GM18858 (cell line): ENCODE data around the gene MAPK11.

Experiments
- ATAC-seq: cut with Tn5 transposase; IDR thresholded peaks from one replicate; pipeline ENCODE4 v1.9.1; 2021; ENCODE audit not compliant: unreplicated experiment

Gene MAPK11

DNA sequence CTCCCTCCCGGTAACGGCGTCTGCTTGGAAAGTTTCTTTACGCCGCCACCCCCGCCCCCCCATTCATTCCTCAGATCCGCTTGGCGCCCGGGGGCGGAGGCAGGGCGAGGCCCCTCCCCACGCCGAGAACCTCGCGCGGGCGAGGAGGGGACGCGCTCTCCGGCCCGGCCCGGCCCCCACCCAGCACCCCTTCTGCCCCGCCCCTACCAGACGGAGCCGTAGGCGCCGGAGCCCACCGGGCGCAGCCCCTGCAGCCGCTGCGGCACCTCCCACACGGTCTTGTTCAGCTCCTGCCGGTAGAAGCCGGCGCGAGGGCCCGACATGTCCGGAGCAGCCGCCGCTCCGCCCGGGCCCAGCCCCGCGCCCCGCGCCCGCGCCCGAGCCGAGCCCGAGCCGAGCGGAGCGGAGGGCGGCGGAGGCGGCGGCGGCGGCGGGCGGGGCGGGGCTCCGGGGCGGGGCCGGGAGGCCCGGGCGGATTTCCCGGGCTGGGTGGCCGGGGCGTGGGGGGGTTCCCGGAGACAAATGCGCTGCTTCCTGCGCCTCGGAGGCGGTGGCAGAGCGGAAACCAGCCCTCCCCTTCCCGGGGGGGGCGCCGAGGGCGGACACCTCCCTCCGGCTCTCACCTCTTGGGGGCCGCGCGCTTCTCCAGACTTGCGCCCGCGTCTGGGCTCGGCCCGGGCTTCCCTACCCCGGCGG is at the start of gene MAPK11:
MAPK11 (minus strand) TSS at position 411 of the 696 bp plus-strand sequence; CDS start at position 323, 88 bp downstream.
- ATAC-seq: no peak

DNA sequence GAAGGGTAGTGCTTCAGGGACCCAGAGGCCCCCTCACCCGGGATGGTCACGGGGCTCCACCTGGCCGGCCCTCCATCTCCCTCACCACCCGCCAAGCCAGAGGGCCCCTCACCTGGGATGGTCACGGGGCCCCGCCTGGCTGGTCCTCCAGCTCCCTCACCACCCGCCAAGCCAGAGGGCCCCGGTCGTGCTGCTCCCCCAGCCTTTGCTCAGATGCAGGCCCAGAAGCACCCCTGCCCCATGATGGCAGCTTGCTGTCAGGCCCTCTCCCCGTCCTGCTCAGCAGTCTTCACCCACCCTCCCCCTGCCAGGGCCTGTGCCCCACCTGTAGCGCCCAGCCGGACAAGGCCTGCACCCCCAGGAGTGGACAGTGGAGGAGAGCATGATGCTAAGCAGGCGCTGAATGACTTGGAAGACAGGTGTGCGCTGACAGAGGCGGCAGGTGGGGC is 49.3 kb upstream of the MAPK11 start:
- no peak for ATAC-seq

DNA sequence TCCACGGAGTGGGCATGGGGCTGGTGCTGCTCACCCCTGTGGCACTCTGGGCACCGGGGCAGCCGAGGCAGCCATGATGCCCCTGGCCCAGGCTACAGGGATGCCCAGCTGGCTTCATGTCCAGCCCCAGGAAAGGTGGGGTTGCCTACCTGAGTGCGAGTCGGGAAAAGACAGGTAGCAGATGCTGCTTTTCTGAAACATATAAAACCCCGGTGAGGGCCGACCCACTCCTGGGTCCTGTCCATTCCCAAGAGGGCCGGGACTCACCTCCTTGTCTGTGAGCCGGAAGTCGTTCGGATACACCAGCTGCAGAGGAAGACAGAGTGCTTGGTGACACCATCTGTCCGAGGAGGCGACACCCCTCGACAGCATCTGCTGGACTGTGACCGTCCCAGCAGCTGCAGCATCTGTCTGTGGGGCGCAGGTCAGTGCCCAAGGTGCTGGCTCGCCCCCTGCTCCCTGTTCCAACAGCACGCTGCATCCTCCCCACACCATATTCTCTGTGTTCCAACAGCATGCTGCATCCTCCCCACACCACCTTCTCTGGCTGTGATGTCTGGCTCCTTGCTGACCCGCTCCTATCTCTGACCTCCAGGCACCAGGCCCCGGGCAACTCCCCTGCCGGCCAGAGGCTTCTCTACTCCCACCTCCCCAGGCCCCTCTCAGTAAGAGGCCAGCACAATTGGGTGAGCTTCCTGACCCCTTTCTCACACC is 48.7 kb upstream of the MAPK11 start:
- no peak for ATAC-seq

GRCh38 chr22:50318356-50318697 is 48.1 kb upstream of the MAPK11 start:
- no peak for ATAC-seq

DNA sequence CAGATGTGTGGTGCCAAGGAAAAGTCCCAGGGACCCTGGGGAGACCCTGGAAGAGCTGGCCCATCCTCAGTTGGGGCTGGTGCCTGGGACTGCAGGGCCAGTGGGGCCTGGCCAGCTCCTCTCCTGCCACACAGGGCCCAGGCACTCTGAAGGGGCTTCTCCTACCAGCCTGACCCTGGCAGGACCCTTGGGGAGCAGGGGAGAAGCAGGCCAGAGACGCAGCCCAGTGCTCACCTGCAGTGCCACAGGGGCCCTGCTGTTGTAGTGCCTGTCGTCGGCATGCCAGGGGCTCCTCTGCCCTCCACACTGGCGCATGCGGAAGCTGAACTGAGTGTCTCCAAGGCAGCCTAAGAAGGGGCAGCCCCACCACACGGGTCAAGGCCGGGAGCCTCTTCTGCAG is 47.5 kb upstream of the MAPK11 start:
- ATAC-seq: no peak

DNA sequence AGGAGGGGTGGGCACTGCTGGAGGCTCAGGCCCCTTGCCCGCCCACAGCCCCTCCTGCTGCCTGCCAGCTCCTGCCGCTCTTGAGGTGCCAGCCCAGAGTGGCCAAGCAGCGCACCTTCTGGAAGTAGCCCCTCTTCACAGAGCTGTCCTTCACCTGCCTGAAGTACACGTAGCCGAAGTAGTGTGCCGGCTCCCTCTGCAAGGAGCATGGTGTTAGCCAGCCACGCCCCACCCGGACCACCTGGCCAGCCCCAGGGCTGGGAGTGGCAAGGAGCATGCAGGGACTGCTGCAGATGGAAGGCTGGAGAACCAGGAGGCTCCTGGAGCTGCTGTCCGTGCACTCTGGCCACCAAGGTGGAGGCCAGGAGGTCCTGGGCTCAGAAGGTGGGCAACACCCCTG is 47.0 kb upstream of the MAPK11 start:
- ATAC-seq: no peak

DNA sequence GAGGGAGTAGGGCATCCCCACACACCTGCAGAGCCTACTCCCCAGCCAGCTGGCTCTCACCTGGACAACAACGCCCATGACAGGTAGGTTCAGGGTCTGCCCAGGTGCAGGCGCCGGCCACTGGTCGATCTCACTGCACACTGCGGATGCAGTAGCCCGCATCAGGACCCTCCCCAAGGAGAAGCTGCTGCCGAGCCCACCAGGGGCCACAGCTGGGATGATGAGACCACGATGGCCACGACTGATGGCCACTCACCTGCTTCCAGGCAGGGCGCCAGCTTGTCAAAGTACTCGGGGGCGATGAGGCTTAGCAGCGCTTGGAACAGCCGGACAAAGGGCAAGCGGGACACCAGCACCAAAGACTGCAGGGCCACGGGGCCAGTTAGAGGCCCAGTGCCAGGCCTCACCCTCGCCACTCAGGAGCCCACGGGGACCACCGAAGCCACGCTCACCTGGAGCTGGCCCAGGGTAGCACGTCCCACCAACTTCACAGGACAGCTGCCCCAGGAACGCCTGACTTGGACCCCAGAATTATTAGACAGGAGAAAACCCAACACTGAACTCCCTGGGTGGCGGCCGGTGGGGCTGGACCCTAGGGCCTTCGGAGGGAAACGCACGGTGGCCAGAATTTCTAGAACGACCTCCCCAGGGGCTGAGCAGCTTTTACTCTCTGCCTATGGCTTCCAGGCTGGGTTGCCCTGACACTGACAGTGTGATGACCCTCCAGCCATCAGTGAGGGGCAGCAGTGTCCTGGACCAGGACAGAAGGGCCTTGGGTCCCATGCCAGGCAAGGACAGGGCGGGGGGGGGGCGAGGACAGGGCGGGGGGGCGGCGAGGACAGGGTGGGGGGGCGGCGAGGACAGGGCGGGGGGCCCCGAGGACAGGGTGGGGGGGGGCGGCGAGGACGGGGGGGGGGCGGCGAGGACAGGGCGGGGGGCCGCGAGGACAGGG is 46.2 kb upstream of the MAPK11 start:
- no peak for ATAC-seq

DNA sequence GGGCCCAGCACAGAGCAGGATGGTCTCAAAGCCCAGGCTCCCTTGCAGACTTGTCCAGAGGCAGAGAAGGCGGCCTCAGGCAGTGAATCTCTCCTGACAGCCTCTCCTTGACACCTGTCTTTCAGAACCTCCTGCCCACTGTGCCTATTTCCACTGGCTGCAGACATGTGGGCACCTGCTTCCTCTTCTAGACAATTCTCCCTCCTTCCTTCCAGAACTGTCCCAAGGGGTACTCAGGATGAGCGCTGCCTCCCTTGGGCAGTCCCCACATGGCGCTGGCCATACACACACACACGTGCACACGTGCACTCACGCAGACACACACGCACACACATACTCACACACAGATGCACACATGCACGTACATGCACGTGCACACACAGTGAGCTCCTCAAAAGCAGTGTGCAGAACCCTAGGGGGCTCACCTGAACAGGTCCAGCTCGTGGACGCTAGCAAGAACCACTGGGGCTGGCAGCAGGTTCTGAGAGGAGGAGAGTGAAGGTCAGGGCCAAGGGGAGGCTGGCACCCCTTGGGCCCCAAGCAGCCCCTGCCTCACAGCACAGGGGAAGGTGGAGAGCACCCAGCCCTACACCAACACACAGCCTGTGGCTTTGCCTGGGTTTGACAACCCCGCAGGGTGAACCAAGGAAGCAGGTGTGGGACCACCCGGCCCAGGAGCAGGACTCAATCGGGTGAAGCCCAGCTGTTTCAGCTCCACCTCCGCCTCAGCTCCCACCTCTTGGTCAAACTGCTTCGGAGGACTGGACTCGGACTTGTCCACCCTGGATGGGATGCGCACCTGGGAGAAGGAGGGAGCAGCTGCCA is 45.3 kb upstream of the MAPK11 start:
- no peak for ATAC-seq

GRCh38 chr22:50314455-50315288 is 44.5 kb upstream of the MAPK11 start:
- ATAC-seq: peak; percentile 50

DNA sequence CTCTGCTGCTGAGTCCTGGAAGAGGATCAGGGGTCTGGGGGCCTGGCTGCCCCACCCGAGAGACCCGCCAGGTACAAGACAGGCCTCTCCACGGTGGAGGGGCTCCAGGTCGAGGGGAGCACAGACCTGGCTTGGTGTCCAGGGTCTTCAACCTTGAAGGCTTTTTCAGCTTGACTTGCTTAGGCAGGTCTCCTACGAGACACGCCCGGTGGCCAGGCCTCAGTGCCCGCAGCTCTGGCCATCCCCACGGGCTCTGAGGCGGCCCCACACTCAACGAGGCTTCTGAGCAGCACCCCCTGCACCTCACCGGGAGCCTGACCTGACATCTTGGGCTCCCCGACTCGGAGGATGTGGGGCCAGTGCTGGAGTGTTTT is 43.9 kb upstream of the MAPK11 start:
- ATAC-seq: no peak

GRCh38 chr22:50313600-50313999 is 43.4 kb upstream of the MAPK11 start:
- ATAC-seq: no peak

DNA sequence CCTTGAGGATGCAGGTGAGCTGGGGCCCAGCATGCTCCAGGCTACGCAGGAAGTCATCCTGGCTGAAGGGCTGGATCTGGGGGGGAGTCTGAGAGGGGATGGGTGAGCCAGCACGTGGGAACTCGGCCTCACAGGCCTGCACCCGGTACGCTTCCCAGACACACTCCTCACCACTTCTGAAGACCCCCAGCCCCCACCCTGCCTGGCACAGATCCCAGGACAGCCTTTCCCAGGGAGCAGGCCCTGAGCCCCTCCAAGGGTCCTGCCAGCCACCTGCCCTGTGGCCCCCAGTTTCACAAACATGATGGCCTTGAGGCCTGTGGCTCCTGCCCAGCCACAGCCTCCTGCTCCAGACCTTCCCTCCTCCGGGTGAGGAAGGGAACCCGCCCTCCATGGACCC is 42.8 kb upstream of the MAPK11 start:
- ATAC-seq: no peak

GRCh38 chr22:50312371-50312770 is 42.2 kb upstream of the MAPK11 start:
- no peak for ATAC-seq

DNA sequence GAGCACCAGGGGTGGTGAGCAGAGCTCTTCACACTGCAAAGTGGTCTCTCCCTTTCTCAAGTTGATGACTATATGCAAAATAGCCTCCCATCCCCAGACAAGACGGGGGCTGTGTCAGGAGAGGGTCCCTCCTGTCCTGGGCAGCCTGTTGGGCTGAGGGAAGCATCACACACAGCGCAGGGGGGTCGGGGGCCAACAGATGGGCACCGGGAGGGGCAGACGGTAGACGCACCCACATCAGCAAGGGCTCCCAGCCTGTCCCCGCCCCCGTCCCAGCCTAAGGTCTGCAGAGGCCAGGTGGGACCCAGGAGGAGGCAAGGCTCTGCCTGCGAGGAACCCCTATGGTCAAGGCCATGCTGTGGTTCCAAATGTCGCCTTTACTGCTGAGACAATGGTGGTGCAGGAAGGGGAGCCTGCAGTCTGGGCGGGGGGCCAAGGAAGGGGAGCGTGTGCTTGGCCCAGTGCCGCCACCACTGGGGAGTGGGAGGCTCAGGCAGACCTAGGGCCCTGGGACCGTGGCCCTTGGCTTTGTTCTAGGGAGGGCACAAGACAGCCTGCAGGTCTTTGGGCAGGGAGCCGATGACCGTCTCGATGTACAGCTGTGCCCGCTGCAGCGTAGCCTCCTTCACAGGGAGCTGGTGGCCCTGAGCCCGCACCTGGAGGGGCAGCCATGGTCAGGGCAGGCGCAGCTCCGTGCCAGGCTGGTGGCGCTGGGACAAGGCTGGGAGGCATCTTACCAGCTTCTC is 41.6 kb upstream of the MAPK11 start:
- no peak for ATAC-seq

DNA sequence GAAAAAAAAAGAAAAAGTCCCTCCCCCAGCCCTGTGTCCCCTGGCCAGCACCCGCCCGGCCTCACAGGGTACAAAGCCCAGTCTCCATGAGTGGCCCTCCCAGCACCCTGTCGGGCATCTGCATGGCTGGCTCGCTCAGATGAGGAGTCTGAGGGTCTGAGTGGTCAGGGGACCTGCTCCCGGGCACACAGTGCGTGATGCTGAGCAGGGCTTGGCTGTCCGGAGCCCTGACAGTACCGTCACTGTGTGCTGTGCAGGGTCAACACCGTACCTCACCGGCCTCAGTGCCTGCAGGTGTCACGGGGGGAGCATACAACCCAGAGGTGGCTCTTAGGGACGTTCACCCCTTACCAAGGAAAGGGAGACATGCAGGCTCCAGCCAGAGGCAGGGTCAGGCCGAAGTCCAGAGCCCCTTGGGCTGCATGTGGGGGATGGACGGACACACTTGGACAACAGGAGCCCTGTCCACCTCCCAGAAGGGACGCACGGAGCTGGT is 40.8 kb upstream of the MAPK11 start:
- ATAC-seq: no peak

GRCh38 chr22:50310031-50310722 is 40.0 kb upstream of the MAPK11 start:
- no peak for ATAC-seq

DNA sequence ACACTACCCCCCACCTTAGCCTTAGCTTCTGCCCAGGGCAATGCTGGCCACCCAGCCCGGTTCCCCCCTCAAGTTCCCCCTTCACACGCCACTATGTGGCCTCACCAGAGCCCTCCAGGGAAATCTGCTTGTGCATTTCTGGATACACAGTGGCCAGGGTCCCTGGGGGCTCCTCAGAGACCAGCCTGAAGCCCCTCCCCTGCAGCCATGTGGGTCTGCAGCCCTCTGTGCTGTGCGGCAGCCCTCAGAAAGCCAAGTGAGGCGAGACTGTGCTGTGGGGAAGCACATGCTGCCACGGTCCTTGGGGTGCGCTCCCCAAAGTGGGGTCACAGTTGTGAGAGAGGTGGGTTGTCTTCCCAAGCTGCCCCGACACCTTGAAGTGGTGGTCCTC is 39.4 kb upstream of the MAPK11 start:
- ATAC-seq: no peak

DNA sequence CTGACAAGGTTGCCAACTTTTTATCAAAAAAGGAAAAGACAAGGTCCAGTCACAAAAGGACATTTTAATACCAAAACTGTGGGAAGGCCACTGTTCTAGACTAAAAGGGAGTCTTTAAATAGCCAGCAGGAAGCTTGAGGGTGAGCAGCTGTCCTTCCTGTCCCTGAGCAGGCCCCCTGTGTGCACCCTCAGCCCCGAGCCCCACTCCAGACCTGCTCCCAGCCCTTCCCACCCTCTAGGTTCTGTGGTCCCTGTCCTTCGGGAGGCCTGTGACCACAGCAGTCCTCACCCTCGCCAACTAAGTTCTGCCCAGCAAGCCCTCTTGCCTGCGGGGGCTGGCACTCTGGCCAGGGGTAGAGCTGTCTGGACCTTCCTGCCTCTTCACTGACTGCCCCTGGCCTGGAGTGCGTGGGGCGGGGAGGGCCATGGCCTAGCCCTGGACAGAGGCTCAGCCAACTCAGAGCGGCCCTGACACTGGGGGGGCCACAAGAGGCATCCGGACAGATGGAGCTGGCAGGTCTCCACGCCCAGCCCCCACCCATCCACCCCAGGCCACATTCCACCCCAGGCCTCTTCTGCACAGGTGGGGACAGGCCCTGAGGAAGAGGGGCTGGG is 38.9 kb upstream of the MAPK11 start:
- no peak for ATAC-seq
